B cell (primary cell): ENCODE results near the gene GTF2H2C. TPM values are rescaled to one million over a fixed set of nuclear protein-coding genes. Genes with fewer than 3 reads are reported as not detected.
"Not testable (repeated sequence)": the region's sequence is repeated elsewhere in the genome, so short reads cannot be mapped to it uniquely, and the experiment has no call there.

Source experiments
- ATAC-seq: fragments of 200-7000 bp; cut with Tn5 transposase; one replicate; pipeline ENCODE4 v1.10.0; 2021; ENCODE audit warnings: low read depth, mild to moderate bottlenecking, moderate number of reproducible peaks, moderate library complexity
- CTCF ChIA-PET: fragments of 350-600 bp; sonication (Branson Sonifier 250); formaldehyde crosslinking; loops from one replicate; lab custom pipeline; 2021; ENCODE audit warnings: antibody characterized with exemption, inconsistent platforms; lab: Charles Lee
- POLR2A ChIA-PET: fragments of 350-600 bp; sonication (Branson Sonifier 250); formaldehyde crosslinking; loops from one replicate; lab custom pipeline; 2021; ENCODE audit warnings: antibody characterized with exemption; lab: Charles Lee
- DNase-seq: peaks from one replicate; pipeline ENCODE4 v3.0.0; 2013
- H2AFZ ChIP-seq: 2 replicates; pipeline ENCODE4 v1.6.1; 2012; ENCODE audit warnings: mild to moderate bottlenecking, low read depth, low read length; ENCODE audit not compliant: insufficient read depth, poor library complexity, severe bottlenecking
- H3K27ac ChIP-seq, 2 donors: 1 replicate in 1 of 2; 2 replicates in 1 of 2; pipeline ENCODE4 v1.5.1; 2012 to 2013; ENCODE audit warnings: low read length in 2 of 2, mild to moderate bottlenecking in 2 of 2, moderate library complexity in 1 of 2
- H3K27me3 ChIP-seq, 4 experiments: fragments of 200-600 bp in 1 of 4; sonication (generic) in 1 of 4; replicated peaks in 1 of 4; 1 replicate in 2 of 4; 2 replicates in 2 of 4; pipeline versions ENCODE4 v1.6.1 to v1.7.0; 2013 to 2016; ENCODE audit warnings: low read length in 3 of 4, mild to moderate bottlenecking in 2 of 4, mixed read lengths in 1 of 4, moderate library complexity in 1 of 4; ENCODE audit not compliant: insufficient read depth in 4 of 4, control insufficient read depth in 3 of 4; ENCODE audit errors: control extremely low read depth in 1 of 4
- H3K36me3 ChIP-seq, 2 experiments: replicated peaks in 1 of 2; 1 replicate in 1 of 2; 2 replicates in 1 of 2; pipeline versions ENCODE4 v1.6.1 to v1.7.1; 2013; ENCODE audit warnings: low read length in 1 of 2; ENCODE audit not compliant: insufficient read depth in 2 of 2, control insufficient read depth in 1 of 2; ENCODE audit errors: control extremely low read depth in 1 of 2, extremely low read depth in 1 of 2
- H3K4me1 ChIP-seq, 2 donors: fragments of 200-600 bp in 1 of 2; sonication (generic) in 1 of 2; 1 replicate in 1 of 2; 2 replicates in 1 of 2; pipeline versions ENCODE4 v1.5.1 to v1.6.1; 2013 to 2017; ENCODE audit warnings: low read length in 2 of 2; ENCODE audit not compliant: control insufficient read depth in 2 of 2, insufficient read depth in 2 of 2
- H3K4me2 ChIP-seq: replicated peaks from 2 replicates; pipeline ENCODE3; 2012; ENCODE audit warnings: mild to moderate bottlenecking, low read depth, low read length; ENCODE audit not compliant: poor library complexity, severe bottlenecking
- H3K4me3 ChIP-seq, 5 experiments: fragments of 200-600 bp in 1 of 5; sonication (generic) in 1 of 5; 1 replicate in 3 of 5; 2 replicates in 2 of 5; pipeline versions ENCODE4 v1.5.1 to v1.7.0; 2011 to 2016; ENCODE audit warnings: low read length in 4 of 5, mild to moderate bottlenecking in 4 of 5, low read depth in 2 of 5, control low read depth in 1 of 5, moderate library complexity in 1 of 5; ENCODE audit not compliant: insufficient read depth in 1 of 5; ENCODE audit errors: control extremely low read depth in 1 of 5, extremely low read depth in 1 of 5
- H3K79me2 ChIP-seq: fragments of 200-600 bp; sonication (generic); one replicate; pipeline ENCODE4 v1.6.0; 2016; ENCODE audit warnings: low read length; ENCODE audit not compliant: control insufficient read depth, insufficient read depth
- H3K9ac ChIP-seq: fragments of 200-600 bp; sonication (generic); 2 replicates; pipeline ENCODE4 v1.6.1; 2017; ENCODE audit warnings: mild to moderate bottlenecking, low read length, moderate library complexity
- H3K9me3 ChIP-seq, 3 donors: one replicate each; pipeline versions ENCODE4 v1.6.1 to v1.7.1; 2013; ENCODE audit warnings: low read length in 2 of 3; ENCODE audit not compliant: control insufficient read depth in 2 of 3, insufficient read depth in 1 of 3; ENCODE audit errors: control extremely low read depth in 1 of 3
- H4K20me1 ChIP-seq: 2 replicates; pipeline ENCODE4 v1.6.0; 2012; ENCODE audit warnings: mild to moderate bottlenecking, low read length; ENCODE audit not compliant: insufficient read depth, control insufficient read depth, poor library complexity, severe bottlenecking
- H3K27ac Mint-ChIP-seq: one replicate; pipeline ENCODE4 v1.8.0; 2021; ENCODE audit warnings: mixed read lengths
- H3K27me3 Mint-ChIP-seq: one replicate; pipeline ENCODE4 v1.8.0; 2021; ENCODE audit warnings: mixed read lengths
- H3K4me1 Mint-ChIP-seq: one replicate; pipeline ENCODE4 v1.8.0; 2021; ENCODE audit warnings: mixed read lengths
- H3K4me3 Mint-ChIP-seq: one replicate; pipeline ENCODE4 v1.8.0; 2021; ENCODE audit warnings: mixed read lengths
- H3K9me3 Mint-ChIP-seq: one replicate; pipeline ENCODE4 v1.8.0; 2022; ENCODE audit warnings: mixed read lengths; ENCODE audit not compliant: insufficient read depth
- EZH2 ChIP-seq: IDR thresholded peaks from 2 replicates; pipeline ENCODE4 v1.6.1; 2012; ENCODE audit warnings: borderline replicate concordance, low read depth, mild to moderate bottlenecking, moderate library complexity, low read length; ENCODE audit not compliant: insufficient read depth, poor library complexity, severe bottlenecking
- WGBS: methylation state at CpG from one replicate; pipeline ENCODE4 v1.1.5; 2013; ENCODE audit warnings: missing lambda C conversion rate; ENCODE audit not compliant: insufficient coverage; 5-methylcytosine and 5-hydroxymethylcytosine counted together
- intact Hi-C: fragments of 100-400 bp; cut with micrococcal nuclease; formaldehyde crosslinking; loops from one replicate; pipeline ENCODE4 v1.10.0; 2022
- polyA plus RNA-seq: library from polyadenylated mRNA; depleted of rRNA; stranded (reverse); fragments of >200 nt; gene quantifications from 2 replicates; pipeline ENCODE4 v1.2.3, GENCODE V29; 2012
- total RNA-seq, 2 donors: library from RNA; stranded (reverse); fragments of 120-200 nt in 1 of 2; gene quantifications; 1 replicate in 1 of 2; 2 replicates in 1 of 2; pipeline versions ENCODE4 v1.2.3 to v1.2.4, GENCODE V29; 2013 to 2022
- TF ChIP-seq, protein P1 (sequence below): fragments of 200-600 bp; IDR thresholded peaks from one replicate; pipeline ENCODE4 v1.8.0; 2022; ENCODE audit warnings: antibody characterized with exemption, mild to moderate bottlenecking

GTF2H2C gene
- total and polyA plus RNA-seq, 2 donors (not counting 1 experiment from before 2014, with no cell fraction given): 13.2 to 46.2 TPM

DNA sequence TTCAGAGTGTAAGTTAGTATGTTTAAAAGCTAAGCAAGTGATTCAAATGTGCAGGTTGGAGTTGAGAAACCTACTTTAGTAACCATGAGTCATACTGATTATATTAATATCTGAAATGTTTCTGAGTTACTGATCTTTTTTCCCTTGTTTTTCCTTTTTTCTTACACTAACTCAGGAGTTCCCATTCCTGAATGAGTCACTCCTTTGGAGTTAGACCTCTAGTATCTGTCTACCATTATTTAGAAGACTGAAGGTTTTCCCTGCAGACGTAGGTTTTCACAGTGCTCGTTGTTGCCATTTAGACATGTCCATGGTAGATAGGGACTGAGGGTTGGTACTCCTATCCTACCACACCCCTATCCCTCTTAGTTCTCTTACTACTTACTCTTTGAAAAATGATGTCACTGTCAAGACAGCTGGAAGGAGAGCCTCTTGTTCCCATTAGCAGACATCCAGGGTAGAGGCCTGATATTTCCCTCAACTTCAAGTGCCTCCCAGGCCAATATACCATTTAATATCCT, 47.2 kb upstream of the GTF2H2C start:
- Histone ChIP-seq H3K27me3 (no peaks in the 10 kb centered on the region), H3K4me1 (no peaks in the 10 kb centered on the region), H3K27ac (no peak overlapping the region), H3K4me2 (no peak overlapping the region), H2AFZ (no peak overlapping the region), H3K4me3 (no peak overlapping the region), H3K9me3 (no peaks in the 10 kb centered on the region), H3K9ac (no peak overlapping the region), H3K36me3 (no peaks in the 10 kb centered on the region), H4K20me1 (no peaks in the 10 kb centered on the region), H3K79me2 (no peaks in the 10 kb centered on the region)
- DNase-seq (no peak), ATAC-seq (no peak)
- POLR2A ChIA-PET: no interaction called here
- CTCF ChIA-PET: no interaction called here
- Mint-ChIP-seq H3K9me3 (no peaks in the 10 kb centered on the region), H3K27ac (no peak overlapping the region), H3K4me1 (no peaks in the 10 kb centered on the region), H3K27me3 (peaks cover 4% of the 10 kb centered on the region), H3K4me3 (no peak overlapping the region)
- 100% methylated on average over 1 of the region's 2 CpGs for WGBS
- TF ChIP-seq, protein P1, sequence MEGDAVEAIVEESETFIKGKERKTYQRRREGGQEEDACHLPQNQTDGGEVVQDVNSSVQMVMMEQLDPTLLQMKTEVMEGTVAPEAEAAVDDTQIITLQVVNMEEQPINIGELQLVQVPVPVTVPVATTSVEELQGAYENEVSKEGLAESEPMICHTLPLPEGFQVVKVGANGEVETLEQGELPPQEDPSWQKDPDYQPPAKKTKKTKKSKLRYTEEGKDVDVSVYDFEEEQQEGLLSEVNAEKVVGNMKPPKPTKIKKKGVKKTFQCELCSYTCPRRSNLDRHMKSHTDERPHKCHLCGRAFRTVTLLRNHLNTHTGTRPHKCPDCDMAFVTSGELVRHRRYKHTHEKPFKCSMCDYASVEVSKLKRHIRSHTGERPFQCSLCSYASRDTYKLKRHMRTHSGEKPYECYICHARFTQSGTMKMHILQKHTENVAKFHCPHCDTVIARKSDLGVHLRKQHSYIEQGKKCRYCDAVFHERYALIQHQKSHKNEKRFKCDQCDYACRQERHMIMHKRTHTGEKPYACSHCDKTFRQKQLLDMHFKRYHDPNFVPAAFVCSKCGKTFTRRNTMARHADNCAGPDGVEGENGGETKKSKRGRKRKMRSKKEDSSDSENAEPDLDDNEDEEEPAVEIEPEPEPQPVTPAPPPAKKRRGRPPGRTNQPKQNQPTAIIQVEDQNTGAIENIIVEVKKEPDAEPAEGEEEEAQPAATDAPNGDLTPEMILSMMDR: no peak
- no peak for TF ChIP-seq EZH2
- intact Hi-C loops: no loop called here

DNA sequence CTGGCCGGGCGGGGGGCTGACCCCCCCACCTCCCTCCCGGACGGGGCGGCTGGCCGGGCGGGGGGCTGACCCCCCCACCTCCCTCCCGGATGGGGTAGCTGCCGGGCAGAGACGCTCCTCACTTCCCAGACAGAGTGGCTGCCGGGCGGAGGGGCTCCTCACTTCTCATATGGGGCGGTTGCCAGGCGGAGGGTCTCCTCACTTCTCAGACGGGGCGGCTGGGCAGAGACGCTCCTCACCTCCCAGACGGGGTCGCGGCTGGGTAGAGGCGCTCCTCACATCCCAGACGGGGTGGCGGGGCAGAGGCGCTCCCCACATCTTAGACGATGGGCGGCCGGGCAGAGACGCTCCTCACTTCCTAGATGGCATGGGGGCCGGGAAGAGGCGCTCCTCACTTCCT, 44.4 kb upstream of the GTF2H2C start:
- H2AFZ ChIP-seq, DNase-seq, H3K4me2 ChIP-seq, H3K27ac ChIP-seq, H3K4me1 Mint-ChIP-seq, H3K4me1 ChIP-seq, H3K9me3 ChIP-seq, ATAC-seq, POLR2A ChIA-PET, H3K4me3 ChIP-seq, H3K27me3 ChIP-seq, intact Hi-C loops, H3K79me2 ChIP-seq, CTCF ChIA-PET, H3K4me3 Mint-ChIP-seq, H4K20me1 ChIP-seq, H3K27ac Mint-ChIP-seq, H3K27me3 Mint-ChIP-seq, H3K9ac ChIP-seq, H3K36me3 ChIP-seq, H3K9me3 Mint-ChIP-seq: not testable (repeated sequence)
- WGBS: 96% methylated on average over 8 of the region's 30 CpGs
